HG03159 (cell line): ENCODE measurements around the gene BANF1.

Experiments used
- ATAC-seq: cut with Tn5 transposase; IDR thresholded peaks from one replicate; pipeline ENCODE4 v1.9.1; 2021; ENCODE audit warnings: mild to moderate bottlenecking, moderate library complexity; ENCODE audit not compliant: unreplicated experiment

The BANF1 gene

GRCh38 chr11:65977621-65978390 lies 24.5 kb upstream of the BANF1 start:
- ATAC-seq, result no peak

- ATAC-seq, result no peak
Observed at GRCh38 chr11:65978391-65979238, 23.7 kb upstream of the BANF1 start.

GRCh38 chr11:65979261-65979759 lies 23.0 kb upstream of the BANF1 start:
- ATAC-seq, result no peak

- no peak for ATAC-seq
Observed at GRCh38 chr11:65981101-65981740, 21.1 kb upstream of the BANF1 start.

GRCh38 chr11:65981972-65982823 lies 20.1 kb upstream of the BANF1 start:
- ATAC-seq, result no peak

GRCh38 chr11:65982824-65983588 lies 19.3 kb upstream of the BANF1 start:
- ATAC-seq, result no peak

- no peak for ATAC-seq
Observed at GRCh38 chr11:65983589-65983987, 18.7 kb upstream of the BANF1 start.

GRCh38 chr11:65987336-65987735 lies 15.0 kb upstream of the BANF1 start:
- no peak for ATAC-seq

- peak; percentile 88 for ATAC-seq
Observed at GRCh38 chr11:65988791-65989592, 13.3 kb upstream of the BANF1 start.

GRCh38 chr11:65992056-65992455 lies 10.2 kb upstream of the BANF1 start:
- no peak for ATAC-seq

- ATAC-seq, result no peak
Observed at GRCh38 chr11:65997286-65997685, 5.0 kb upstream of the BANF1 start.

GRCh38 chr11:66002648-66003225 lies 434 bp downstream of the BANF1 start:
- peak; percentile 41 for ATAC-seq

GRCh38 chr11:66003291-66003690 lies 988 bp downstream of the BANF1 start:
- ATAC-seq, result no peak

- ATAC-seq, result no peak
Observed at GRCh38 chr11:66004186-66004585, 1.9 kb downstream of the BANF1 start.

- no peak for ATAC-seq
Observed at GRCh38 chr11:66006134-66006890, 4.0 kb downstream of the BANF1 start.

GRCh38 chr11:66006891-66007176 lies 4.5 kb downstream of the BANF1 start:
- no peak for ATAC-seq

- ATAC-seq, result no peak
Observed at GRCh38 chr11:66007201-66007634, 4.9 kb downstream of the BANF1 start.

GRCh38 chr11:66008095-66008467 lies 5.8 kb downstream of the BANF1 start:
- ATAC-seq, result no peak
